ENCODE data around the gene MRPL46. TPM values are rescaled to one million over a fixed set of nuclear protein-coding genes. Genes with fewer than 3 reads are reported as not detected.
A peak's percentile ranks its signal among the peaks of the same experiment; 100 is the strongest.

MRPL46 gene
- total RNA-seq (10 to 100 TPM in 1 of 2 experiments, 1 to 10 TPM in 1; 8.6 to 10.2 TPM), total RNA-seq (2.6 to 20.6 (median 13.0) reads per million in 172 experiments)
- polyA plus RNA-seq (2013, experiment 1 of 2) = 23.2 TPM
- 22.0 TPM for polyA plus RNA-seq (2013, experiment 2 of 2)

DNA sequence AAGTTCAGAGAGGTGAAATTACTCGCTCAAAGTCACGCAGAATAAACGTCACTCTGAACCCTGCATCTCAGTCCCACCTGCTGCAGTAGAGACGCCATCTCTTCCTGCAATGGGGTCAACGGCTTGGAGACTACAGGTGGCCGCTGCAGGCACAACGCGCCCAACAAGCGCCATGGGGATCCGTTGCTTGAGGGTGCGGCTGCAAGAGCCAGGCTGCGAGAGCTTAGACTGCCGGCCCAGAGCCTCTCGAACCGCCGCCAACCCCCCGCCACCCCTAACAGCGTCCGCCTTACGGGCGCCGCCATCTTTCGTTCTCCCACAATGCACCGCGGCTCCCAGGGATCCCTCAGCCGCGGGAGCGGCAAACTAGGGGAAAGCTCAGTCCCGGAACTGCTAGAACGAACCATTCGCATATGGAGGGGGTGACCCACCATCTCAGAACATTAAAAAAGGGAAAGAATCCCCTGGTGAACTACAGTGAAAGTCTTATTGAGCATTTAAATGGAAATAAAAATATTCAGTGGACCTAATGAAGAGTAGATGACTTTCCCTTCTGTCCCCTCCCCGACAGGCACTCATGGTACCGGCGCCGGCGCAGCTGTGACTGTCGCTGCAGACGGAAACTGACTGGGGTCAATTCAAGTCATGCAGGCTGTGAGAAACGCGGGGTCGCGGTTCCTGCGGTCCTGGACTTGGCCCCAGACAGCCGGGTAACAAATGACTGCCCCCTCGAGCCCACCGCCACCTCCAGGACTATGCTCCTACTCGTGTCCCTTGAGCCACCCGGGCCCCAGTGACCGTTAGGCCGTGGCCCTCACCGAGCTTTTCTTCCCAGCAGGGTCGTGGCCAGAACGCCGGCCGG lies at the start of gene MRPL46, which contains the start of gene MRPS11:
Gene MRPL46, minus strand, starts transcription at position 316 of the 862 bp plus-strand sequence. Its CDS starts 11 bp downstream, at position 305.
Gene MRPS11, plus strand, starts transcription at position 636 of the 862 bp plus-strand sequence. Its CDS starts 10 bp downstream, at position 646.
- H3K27ac ChIP-seq (ENCODE audit: low read depth in 1 of 2, low read length in 2 of 2) = peak within 1 kb of the TSS; percentile 80 to 96
- no peaks in the 10 kb centered on the region for H3K9me3 Mint-ChIP-seq
- peak within 1 kb of the TSS; percentile 74 for H3K4me3 ChIP-seq (ENCODE audit: low read length)
- intact Hi-C loops (cut with DNase I, micrococcal nuclease) = loop anchor here (1.0 to 5.0 kb wide), 6 partner anchors 79 to 1110 kb away; partner anchors contain the start of genes ABHD2 (in 1 of the 2), DET1 (in 1 of the 2), FANCI (in 1 of the 2) and HAPLN3 (in 1 of the 2)
- peaks cover 42% of the 10 kb centered on the region for H3K36me3 ChIP-seq (ENCODE audit: insufficient read depth, low read length)
- CTCF ChIA-PET = interaction anchor here (1.0 to 2.6 kb wide), 4 partner anchors 17 to 437 kb away, joined by 3 to 7 read pairs (median 4); partner anchors contain the start of gene ISG20
- H3K9me3 ChIP-seq (ENCODE audit: control insufficient read depth in 1 of 2, insufficient read depth in 1 of 2, low read length in 2 of 2) = no peaks in the 10 kb centered on the region
- TF ChIP-seq, protein P1, sequence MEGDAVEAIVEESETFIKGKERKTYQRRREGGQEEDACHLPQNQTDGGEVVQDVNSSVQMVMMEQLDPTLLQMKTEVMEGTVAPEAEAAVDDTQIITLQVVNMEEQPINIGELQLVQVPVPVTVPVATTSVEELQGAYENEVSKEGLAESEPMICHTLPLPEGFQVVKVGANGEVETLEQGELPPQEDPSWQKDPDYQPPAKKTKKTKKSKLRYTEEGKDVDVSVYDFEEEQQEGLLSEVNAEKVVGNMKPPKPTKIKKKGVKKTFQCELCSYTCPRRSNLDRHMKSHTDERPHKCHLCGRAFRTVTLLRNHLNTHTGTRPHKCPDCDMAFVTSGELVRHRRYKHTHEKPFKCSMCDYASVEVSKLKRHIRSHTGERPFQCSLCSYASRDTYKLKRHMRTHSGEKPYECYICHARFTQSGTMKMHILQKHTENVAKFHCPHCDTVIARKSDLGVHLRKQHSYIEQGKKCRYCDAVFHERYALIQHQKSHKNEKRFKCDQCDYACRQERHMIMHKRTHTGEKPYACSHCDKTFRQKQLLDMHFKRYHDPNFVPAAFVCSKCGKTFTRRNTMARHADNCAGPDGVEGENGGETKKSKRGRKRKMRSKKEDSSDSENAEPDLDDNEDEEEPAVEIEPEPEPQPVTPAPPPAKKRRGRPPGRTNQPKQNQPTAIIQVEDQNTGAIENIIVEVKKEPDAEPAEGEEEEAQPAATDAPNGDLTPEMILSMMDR (IDR thresholded peaks at IDR 0.05) = no peak
- ATAC-seq (ENCODE audit: poor library complexity) (peak; percentile 91), DNase-seq (peak; percentile 82 to 94 (median 87))
- H3K27me3 Mint-ChIP-seq = no peaks in the 10 kb centered on the region
- POLR2A ChIA-PET = interaction anchor here (0.7 to 2.0 kb wide), 14 partner anchors 9 to 1108 kb away, joined by 3 to 18 read pairs (median 6); partner anchors contain the start of genes ABHD2, AEN, ISG20 and POLG
- H3K36me3 Mint-ChIP-seq (ENCODE audit: low read depth) = peaks cover 55% of the 10 kb centered on the region
- peaks cover 19% of the 10 kb centered on the region for H3K4me1 ChIP-seq (ENCODE audit: insufficient read depth, low read length)
- peak within 1 kb of the TSS; percentile 98 for H3K4me3 Mint-ChIP-seq
- peak within 1 kb of the TSS; percentile 99 for H3K27ac Mint-ChIP-seq
- H3K27me3 ChIP-seq (ENCODE audit: control insufficient read depth in 1 of 2, insufficient read depth in 2 of 2, low read length in 2 of 2) = no peaks in the 10 kb centered on the region
- peaks cover 43% of the 10 kb centered on the region for H3K4me1 Mint-ChIP-seq (ENCODE audit: low read depth)

DNA sequence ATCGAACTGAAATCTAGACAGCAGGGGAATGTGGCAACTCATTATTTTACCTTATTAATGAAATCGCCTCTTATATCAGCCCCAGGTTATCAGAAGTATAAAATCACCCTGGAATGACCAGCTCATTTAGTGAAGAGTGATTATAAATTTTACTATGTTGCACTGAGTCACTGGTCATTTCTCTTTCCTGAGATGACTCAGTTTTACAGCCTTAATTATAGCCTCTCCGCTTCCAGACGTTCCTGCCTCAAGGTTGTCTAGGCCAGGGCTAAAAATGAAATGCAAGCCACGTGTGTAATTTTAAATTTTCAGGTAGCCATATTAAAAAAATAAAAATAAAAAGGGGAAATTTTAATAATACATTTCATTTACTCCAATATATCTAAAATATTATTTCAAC lies 46.0 kb upstream of the MRPL46 start:
- no peak overlapping the region for H3K27ac Mint-ChIP-seq
- POLR2A ChIA-PET = no interaction called here
- no peak overlapping the region for H3K4me3 Mint-ChIP-seq
- intact Hi-C loops (cut with DNase I, micrococcal nuclease) = no loop called here
- H3K4me3 ChIP-seq (ENCODE audit: low read length) = no peak overlapping the region
- no peaks in the 10 kb centered on the region for H3K4me1 ChIP-seq (ENCODE audit: insufficient read depth, low read length)
- peaks cover 66% of the 10 kb centered on the region for H3K36me3 Mint-ChIP-seq (ENCODE audit: low read depth)
- no peaks in the 10 kb centered on the region for H3K4me1 Mint-ChIP-seq (ENCODE audit: low read depth)
- TF ChIP-seq, protein P1 (IDR thresholded peaks at IDR 0.05) = no peak
- H3K27me3 Mint-ChIP-seq = no peaks in the 10 kb centered on the region
- CTCF ChIA-PET = no interaction called here
- H3K27me3 ChIP-seq (ENCODE audit: control insufficient read depth in 1 of 2, insufficient read depth in 2 of 2, low read length in 2 of 2) = no peaks in the 10 kb centered on the region
- H3K27ac ChIP-seq (ENCODE audit: low read depth in 1 of 2, low read length in 2 of 2) = no peak overlapping the region
- ATAC-seq (ENCODE audit: poor library complexity) (no peak), DNase-seq (no peak)
- peaks cover 31% of the 10 kb centered on the region for H3K36me3 ChIP-seq (ENCODE audit: insufficient read depth, low read length)
- H3K9me3 Mint-ChIP-seq = no peaks in the 10 kb centered on the region
- H3K9me3 ChIP-seq (ENCODE audit: control insufficient read depth in 1 of 2, insufficient read depth in 1 of 2, low read length in 2 of 2) = no peaks in the 10 kb centered on the region

DNA sequence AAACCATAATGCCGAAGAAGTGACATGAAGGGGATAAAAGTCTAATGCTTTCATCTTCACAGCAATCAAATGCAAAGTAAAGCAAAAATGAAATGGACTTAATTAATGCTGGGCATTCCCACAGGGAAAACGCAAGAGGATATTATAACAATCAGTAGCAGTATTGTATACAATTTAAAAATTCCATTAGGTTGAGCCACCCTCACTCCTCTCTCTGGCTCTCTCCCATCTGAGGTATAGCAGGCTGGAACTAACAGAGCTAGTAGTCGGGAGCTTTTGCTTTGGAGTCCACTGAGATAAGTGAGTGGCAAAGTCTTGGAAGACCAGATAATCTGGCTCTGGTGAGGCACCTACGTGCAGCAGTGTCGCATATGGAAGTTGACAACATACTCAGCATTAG lies 45.4 kb upstream of the MRPL46 start:
- ATAC-seq (ENCODE audit: poor library complexity) (no peak), DNase-seq (no peak)
- intact Hi-C loops (cut with DNase I, micrococcal nuclease) = no loop called here
- Mint-ChIP-seq H3K4me3 (no peak overlapping the region), H3K27me3 (no peaks in the 10 kb centered on the region), H3K9me3 (no peaks in the 10 kb centered on the region), H3K27ac (no peak overlapping the region), H3K36me3 (ENCODE audit: low read depth) (peaks cover 69% of the 10 kb centered on the region), H3K4me1 (ENCODE audit: low read depth) (no peaks in the 10 kb centered on the region)
- TF ChIP-seq, protein P1 (IDR thresholded peaks at IDR 0.05) = no peak
- Histone ChIP-seq H3K9me3 (ENCODE audit: control insufficient read depth in 1 of 2, insufficient read depth in 1 of 2, low read length in 2 of 2) (no peaks in the 10 kb centered on the region), H3K4me1 (ENCODE audit: insufficient read depth, low read length) (no peaks in the 10 kb centered on the region), H3K27ac (ENCODE audit: low read depth in 1 of 2, low read length in 2 of 2) (no peak overlapping the region), H3K27me3 (ENCODE audit: control insufficient read depth in 1 of 2, insufficient read depth in 2 of 2, low read length in 2 of 2) (no peaks in the 10 kb centered on the region), H3K36me3 (ENCODE audit: insufficient read depth, low read length) (peaks cover 33% of the 10 kb centered on the region), H3K4me3 (ENCODE audit: low read length) (no peak overlapping the region)
- POLR2A ChIA-PET = no interaction called here
- CTCF ChIA-PET = no interaction called here

All from CD4-positive, alpha-beta T cell (primary cell).